GM21576 (cell line): ENCODE data around the gene GHDC.
"Not testable (repeated sequence)": the region's sequence is repeated elsewhere in the genome, so short reads cannot be mapped to it uniquely, and the experiment has no call there.

ENCODE experiments used
- ATAC-seq: cut with Tn5 transposase; IDR thresholded peaks from one replicate; pipeline ENCODE4 v1.9.1; 2021; ENCODE audit warnings: mild to moderate bottlenecking, moderate library complexity; ENCODE audit not compliant: unreplicated experiment

Gene GHDC, protein sequence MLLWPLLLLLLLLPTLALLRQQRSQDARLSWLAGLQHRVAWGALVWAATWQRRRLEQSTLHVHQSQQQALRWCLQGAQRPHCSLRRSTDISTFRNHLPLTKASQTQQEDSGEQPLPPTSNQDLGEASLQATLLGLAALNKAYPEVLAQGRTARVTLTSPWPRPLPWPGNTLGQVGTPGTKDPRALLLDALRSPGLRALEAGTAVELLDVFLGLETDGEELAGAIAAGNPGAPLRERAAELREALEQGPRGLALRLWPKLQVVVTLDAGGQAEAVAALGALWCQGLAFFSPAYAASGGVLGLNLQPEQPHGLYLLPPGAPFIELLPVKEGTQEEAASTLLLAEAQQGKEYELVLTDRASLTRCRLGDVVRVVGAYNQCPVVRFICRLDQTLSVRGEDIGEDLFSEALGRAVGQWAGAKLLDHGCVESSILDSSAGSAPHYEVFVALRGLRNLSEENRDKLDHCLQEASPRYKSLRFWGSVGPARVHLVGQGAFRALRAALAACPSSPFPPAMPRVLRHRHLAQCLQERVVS

DNA sequence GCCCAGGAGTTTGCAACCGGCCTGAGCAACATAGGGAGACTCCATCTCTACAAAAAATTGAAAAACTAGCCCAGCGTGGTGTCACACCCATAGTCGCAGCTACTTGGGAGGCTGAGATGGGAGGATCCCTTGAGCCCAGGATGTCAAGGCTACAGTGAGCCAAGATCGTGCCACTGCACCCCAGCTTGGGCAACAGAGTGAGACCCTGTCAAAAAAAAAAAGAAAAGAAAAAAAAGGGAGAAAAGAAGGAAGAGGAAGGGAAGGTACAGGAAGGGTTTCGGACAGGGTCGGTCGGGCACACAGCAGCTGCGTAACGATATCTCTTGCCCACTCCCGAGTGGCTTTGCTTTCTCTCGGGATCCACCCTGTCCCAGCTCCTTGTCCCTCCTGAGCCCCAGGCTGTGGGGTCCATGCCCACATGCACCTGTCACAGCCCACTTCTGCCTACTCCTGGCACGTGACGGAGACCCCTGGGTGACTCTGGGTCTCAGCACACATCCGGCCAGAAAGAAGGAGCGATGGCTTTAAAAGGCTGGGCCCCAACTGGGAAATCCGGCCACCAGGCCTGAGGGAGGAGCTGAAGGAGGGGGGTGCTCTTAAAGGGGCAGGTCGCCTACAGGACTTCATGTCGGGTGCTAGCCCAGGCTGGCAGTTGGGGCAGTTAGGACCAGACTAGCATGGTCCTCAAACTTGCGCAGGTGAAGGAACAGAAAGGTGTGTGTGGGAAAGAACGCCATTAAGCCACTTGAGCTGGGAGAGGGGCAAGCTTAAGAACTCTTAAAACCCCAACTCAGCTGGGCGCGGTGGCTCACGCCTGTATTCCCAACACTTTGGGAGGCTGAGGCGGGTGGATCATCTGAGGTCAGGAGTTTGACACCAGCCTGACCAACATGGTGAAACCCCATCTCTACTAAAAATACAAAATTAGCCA is at the start of gene GHDC:
TSS of gene GHDC (minus strand) at position 526 of the 931 bp plus-strand sequence. CDS start 913 bp downstream, outside the sequence.
- ATAC-seq = peak; percentile 84

DNA sequence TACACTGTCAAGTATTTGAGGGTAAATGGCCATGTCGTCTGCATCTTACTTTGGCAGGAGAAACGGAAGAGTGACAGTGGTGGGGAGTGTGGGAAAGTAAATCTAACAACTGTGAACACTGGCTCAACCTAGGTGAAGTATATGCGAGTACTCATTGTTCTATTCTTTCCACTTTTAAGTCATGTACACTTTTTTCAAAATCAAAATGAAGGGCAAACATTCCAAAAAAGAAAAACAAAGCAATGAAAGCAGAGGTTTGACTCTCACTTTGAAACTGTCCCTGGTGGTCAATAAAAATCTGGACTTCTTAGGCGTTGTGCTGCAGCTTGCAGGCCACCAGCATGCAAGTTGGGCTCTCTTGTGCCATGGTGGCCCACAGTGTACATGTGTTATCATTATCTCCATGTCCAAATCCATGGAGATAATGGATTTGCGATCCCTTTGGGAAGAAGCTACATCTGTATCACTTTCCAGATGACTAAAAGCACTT is 49.2 kb upstream of the GHDC start:
- no peak for ATAC-seq

DNA sequence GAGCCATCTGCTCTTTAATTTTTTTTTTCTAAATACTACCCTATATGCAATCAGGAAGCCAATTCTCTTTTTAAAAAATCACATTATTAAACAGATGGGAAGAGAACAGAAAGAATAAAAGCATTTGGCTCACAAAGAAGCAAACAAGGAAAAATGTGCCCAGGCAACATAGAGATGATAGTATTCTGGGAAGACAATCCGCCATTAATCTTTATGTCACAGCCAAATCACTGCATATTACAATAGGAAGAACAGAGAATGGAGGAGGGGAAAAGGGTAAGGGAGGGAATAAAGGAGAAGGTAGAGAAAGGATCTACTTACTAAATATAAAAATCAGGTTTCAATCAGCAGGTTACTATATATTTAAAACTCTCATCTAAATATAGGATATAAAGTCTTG is 47.6 kb upstream of the GHDC start:
- no peak for ATAC-seq

DNA sequence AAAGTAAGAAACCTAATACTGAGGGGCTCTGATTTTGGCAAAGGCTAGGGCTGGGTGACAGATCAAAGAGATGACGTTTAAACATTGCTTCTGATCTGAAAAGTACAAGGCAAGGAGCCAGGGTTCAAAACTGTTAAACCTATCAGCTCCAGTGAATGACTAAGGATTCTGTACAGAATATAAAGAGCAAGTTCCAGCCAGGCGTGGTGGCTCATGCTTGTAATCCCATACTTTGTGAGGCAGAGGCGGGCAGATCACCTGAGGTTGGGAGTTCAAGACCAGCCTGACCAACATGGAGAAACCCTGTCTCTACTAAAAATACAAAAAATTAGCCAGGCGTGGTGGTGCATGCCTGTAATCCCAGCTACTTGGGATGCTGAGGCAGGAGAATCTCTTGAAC is 46.6 kb upstream of the GHDC start:
- ATAC-seq = not testable (repeated sequence)

DNA sequence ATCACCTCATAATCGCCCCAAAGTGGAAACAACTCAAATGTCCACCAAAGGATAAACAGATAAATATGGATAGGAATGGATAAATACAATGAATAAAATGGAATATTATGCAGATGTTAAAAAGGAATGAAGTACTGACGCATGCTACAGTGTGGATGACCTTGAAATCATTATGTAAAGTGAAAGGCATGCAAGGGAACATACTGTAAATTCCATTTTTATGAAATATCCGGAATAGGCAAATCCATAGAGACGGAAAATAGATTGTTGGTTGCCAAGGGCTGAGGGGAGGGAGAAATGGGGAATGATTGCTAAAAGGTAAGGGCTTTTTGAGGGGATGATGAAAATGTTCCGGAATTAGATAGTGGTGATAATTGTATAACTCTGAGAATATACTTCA is 45.9 kb upstream of the GHDC start:
- ATAC-seq = no peak

DNA sequence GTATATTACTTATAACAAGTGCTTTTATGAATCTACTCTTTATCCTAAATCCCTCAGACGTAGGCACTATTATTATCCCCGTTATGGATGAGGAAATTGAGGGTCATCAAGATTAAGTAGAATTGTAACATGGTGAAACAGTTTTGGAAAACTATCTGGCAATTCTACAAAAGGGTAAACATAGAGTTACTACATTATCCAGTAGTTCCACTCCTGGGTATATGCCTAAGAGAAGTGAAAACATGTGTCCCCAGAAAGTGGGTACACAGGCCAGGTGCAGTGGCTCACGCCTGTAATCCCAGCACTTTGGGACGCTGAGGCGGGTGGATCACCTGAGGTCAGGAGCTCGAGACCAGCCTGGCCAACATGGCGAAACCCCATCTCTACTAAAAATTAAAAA is 45.3 kb upstream of the GHDC start:
- ATAC-seq = not testable (repeated sequence)

DNA sequence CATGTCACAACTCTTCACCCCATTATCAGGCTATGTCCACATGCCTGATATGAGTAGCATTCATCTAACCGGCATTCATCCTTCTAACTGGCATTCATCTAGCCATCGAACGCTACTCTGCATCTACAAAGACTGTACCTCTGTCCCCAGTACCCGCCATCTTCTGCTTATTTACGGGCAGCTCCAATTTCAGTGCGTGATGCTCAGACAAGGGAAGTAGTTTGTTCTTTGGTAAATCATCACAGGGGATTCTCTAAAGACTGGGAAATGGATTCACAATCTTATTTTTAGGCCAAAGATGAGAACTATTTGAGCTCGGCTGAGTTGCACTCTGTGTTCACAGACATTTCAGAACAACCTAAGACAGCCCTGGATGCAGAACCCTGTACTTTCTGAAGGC is 42.5 kb upstream of the GHDC start:
- no peak for ATAC-seq

DNA sequence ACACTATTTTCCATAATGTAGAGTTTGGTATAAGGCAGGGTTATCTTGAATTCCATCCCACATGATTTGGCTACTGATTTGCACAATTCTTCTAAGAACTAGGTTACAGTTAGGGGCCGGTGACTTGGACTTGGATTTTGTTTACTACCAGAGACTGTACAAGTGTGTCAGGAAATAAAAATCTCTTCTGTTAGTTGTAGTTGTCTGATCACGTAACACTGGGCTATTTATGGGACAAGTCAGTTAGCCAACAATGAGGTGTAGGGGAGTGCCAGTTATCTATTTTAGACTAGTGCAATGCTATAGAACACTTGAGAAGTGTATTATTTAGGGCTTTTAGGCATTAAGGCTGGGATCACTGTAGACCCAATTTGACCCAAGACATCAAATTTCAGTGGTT is 39.7 kb upstream of the GHDC start:
- no peak for ATAC-seq

DNA sequence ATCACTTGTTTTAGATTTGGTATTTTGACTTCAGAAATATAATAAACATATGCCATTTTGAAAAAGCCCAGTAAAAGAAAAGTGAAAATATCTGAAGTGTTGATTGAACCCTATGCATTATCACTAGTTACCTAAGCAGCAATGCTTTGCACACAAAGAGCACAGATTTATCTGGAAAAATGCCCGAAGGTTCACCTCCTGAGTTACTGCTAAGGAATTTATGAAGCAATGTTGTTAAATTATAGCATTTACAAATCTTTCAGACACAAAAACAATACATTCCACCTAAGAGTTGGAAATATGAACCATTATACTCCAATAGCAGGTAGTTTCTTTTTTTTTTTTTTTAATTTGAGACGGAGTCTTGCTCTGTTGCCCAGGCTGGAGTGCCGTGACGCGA is 38.9 kb upstream of the GHDC start:
- ATAC-seq = no peak

DNA sequence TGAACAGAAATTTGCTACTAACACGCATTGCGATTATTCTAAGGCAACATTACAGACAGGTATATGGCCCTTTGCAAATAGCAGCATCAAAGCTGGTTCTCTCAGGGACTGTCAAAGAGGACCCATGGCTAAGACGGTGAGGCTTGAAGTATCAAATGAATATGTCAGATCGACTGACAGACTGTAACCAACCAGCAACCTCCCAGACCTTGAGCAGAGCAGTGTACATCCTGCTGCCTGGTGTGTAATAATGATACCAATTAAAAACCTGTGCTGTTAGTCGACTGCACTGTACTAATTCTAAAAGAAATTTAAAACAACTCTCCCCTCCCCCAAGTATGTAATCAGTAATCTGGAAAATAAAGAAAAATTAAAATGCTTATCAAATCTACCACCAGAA is 35.9 kb upstream of the GHDC start:
- ATAC-seq = no peak

DNA sequence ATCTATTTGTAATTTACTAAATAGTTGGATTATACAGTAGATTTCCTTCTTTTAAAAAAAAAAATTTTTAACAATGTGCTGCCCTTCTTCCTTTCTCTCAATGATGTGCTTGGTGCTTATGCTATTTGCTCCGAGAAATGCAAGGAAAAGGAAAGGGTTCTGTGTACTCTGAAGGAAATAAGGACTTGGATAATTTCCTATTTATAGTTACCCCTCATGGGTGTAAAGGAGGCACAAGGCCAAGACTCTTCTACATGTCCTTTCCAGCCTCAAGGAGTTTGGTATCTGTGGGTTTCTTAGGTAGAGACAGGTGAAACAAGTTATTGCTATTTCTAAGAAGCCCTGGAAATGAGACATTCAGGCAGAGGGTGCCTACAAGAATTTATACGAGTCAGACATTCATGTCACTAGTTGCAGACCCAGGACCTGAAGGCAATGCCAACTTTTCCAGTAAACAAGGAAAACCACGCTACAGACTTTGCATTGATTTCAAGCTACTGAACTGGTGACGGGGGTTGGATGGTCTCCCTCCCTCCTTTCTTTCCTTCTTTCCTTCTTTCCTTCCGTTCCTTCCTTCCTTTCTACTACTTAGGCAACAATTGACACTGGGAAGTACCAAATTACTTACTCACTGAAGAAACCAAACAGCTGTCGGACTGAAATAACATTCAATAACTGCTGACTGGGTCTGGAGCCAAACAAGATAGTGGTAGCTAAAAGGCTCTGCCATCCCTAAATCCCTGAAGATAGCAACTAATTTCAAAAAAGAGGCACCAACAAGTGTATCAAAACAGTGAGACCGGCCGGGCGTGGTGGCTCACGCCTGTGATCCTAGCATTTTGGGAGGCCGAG is 33.8 kb upstream of the GHDC start:
- no peak for ATAC-seq

DNA sequence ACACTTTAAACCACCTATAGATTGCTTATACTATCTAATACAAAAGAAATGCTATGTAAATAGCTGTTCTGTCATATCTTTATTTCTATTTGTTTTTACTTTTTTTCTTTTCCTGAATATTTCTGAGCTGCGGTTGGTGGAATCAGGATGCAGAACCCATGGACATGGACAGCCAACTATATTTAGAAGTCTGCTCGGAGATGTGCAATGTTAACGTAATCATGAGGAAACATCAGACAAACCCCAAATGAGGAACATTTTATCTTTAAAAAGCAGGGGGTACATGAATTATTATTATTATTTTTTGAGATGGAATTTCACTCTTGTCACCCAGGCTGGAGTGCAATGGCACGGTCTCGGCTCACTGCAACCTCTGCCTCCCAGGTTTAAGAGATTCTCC is 31.4 kb upstream of the GHDC start:
- no peak for ATAC-seq

DNA sequence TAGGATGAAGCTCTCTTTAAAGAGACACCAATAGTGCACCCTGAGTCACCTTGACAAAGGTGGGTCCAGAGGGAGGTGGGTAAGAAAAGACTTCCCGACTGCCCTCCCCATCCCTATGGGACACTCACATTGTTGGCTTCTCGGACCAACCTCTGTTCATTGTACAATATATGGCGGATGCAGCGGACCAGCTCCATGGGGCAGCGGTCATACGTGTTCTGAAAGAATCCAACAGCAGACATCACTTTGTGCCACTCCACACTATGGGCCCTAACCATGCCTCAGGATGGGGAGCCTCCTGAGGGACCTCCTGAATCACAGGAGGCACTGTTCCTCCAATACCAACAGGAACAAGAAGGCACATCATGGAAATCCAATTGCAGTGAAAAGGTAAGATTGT is 30.4 kb upstream of the GHDC start:
- no peak for ATAC-seq

DNA sequence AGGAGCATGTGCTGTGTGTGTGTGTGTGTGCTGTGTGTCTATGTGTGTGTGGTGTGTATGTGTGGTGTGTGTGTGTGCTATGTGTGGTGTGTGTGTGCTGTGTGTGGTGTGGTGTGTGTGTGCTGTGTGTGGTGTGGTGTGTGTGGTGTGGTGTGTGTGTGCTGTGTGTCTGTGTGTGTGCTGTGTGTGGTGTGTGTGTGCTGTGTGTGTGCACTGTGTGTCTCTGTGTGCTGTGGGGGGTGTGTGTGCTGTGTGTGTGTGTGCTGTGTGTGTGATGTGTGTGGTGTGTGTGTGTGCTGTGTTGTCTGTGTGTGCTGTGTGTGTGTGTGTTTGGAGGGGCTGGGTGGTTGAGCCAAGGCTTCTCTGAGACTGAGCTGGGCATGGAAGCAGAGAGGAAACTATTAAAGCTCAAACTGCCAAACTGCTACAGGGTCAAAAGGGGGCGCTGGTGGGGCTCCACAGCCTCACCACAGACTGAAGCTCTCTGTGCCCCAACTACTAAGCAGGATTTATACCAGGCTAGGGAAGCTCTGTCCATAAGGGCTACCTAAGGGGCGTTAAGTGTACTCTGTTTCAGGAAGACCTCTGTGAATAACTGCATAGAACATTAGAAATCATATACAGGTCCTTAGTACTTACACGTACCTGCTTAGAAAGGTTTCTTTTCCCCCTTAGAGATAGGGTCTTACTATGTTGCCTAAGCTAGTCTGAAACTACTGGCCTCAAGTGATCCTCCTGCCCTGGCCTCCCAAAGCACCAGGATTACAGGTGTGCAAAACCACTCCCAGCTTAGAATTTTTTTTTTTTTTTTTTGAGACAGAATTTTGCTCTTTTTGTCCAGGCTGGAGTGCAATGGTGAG is 27.8 kb upstream of the GHDC start:
- no peak for ATAC-seq

DNA sequence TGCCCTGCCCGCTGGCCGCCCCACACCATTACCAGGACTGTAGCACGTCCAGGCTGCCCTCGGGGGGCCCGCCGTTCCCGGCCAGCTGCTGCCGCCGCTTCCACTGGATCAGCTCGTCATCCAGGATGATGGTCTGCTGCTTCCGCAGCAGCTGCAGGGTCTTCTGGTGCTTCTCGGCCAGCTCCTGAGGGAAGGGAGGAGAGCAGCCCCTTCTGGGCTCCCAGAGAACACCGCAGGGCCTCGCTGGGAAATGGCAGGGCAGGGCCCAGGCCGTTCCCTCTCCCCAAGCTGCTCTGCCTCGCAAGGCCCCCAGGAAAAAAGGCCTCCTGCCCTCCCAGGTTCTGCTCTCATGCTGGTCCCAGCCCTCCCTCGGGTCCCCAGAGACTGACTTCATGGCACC is 25.0 kb upstream of the GHDC start:
- ATAC-seq = not testable (repeated sequence)

DNA sequence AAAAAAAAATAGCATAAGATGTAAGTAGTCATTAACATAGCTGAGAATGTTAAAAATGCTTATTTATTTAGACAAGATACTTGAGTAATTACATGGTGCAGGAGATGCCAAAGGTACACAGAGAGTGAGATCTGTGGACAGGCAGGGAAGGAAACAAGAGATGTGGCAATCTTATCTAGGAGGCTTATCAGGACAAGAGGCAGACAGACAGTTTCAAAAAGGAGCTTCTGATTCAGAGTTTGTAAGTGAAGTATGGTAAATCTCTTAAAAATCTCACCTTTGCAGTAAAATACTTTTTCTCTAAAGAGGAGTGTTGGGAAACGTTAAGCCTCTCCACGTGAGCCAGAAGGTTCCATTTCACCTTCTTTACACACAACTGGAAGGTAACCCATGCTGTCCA is 19.9 kb upstream of the GHDC start:
- ATAC-seq = no peak

DNA sequence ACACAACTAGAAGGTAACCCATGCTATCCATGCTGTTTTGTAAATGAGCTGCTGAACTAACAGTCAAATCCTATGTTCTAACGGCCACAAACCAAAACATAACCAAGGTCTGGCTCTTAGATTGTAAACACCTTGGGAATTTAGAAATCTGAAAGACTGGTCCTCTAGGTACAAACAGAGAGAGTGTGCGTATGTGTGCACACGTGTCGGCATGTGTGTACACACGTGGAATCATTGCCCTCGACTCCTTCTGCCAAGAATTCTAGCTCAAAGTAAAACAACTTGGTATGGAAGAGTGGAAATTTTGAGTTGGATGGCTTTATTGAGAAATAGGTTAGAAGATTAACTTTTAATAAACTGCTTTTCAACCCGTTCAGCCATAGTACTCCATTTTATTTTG is 18.1 kb upstream of the GHDC start:
- no peak for ATAC-seq

DNA sequence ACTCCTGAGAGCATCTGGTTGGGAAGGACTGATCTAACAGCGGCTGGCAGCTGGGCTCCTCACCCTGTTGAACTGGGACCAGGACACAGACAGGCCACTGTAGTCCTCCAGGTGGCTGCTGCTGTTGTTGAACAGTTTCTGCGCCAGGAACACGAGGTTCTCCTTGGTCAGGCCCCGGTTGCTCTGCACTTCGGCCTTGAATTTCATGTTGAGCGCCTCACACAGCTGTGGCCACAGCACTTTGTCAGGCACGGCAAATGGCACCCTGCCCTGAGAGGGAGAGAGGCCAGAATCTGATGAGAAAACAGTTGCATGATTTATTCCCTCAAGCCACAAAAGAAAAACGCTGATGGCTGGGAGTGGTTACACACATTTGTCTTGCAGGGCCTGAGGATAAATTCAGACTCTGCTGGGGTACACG is 17.6 kb upstream of the GHDC start:
- not testable (repeated sequence) for ATAC-seq

DNA sequence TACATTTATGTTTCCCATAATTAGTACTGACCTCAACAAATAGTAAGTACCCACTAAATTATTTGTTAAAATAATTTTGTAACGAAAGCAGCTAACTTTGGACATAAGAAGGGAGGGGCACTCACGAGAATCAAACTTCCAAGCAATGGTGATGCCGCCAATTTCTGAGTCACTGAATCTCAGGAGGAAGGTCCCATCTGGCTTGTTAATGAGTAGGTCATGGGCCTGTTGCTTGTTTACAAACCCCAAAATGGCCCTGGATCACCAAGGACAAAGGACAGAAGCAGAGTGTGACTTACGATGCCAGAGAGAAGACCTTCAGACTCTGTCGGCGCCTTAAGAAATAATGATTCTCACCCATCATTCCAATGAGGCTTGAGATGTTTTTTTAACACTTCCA is 15.8 kb upstream of the GHDC start:
- no peak for ATAC-seq

DNA sequence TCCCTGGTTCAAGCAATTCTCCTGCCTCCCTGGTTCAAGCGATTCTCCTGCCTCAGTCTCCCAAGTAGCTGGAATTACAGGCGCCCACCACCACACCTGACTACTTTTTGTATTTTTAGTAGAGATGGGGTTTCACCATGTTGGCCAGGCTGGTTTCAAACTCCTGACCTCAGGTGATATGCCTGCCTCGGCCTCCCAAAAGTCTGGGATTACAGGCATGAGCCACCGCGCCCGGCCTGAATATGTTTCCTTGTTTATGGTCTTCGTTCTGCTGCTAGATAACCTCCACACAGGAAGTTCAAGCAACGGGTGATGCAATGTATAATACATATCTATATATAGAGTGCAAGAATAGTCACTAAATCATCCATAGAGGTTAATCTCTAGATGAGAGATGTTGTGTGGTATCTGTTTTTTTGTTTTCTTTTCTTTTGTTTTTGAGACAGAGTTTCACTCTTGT is 11.9 kb upstream of the GHDC start:
- ATAC-seq = not testable (repeated sequence)
